GM18526 (cell line): Measurements from ENCODE around the gene ARHGAP6.

Experiments used
- POLR2A ChIP-seq: IDR thresholded peaks from 3 replicates; pipeline ENCODE4 v1.6.1; 2011; ENCODE audit not compliant: insufficient read length; ENCODE audit errors: extremely low read depth

Gene ARHGAP6

DNA sequence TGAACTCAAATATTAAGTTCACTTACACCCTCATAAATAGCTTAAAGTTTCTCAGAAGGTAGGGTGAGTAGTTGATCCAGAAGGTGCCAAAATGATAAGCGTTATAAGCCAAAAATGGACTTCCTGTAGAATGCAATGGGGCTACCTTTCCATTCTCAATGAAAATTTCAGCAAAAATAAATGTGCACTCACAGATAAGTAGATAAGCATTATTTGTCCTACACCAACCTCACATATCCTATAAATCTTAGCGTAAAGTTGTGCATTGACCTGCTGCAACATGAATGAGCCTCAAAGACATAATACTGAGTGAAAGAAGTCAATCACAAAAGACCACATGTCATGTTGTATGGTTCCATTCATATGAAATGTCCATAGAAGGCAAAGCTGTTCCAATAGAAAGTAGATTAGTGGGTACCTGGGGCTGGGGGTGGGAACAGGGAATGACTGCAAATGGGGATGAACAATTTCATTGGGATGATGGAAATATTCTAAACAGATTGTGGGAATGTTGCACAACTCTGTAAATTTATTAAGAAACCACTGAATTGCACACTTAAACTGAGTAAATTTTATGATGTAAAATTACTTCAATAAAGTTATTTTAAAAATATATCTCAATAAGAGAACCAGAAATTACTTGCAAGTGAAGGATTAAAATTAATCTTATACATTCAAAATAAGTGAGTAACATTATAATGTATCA, 271.6 kb downstream of the ARHGAP6 start:
- no peak for TF ChIP-seq POLR2A

GRCh38 chrX:11386812-11387211, 278.9 kb downstream of the ARHGAP6 start:
- no peak for TF ChIP-seq POLR2A

DNA sequence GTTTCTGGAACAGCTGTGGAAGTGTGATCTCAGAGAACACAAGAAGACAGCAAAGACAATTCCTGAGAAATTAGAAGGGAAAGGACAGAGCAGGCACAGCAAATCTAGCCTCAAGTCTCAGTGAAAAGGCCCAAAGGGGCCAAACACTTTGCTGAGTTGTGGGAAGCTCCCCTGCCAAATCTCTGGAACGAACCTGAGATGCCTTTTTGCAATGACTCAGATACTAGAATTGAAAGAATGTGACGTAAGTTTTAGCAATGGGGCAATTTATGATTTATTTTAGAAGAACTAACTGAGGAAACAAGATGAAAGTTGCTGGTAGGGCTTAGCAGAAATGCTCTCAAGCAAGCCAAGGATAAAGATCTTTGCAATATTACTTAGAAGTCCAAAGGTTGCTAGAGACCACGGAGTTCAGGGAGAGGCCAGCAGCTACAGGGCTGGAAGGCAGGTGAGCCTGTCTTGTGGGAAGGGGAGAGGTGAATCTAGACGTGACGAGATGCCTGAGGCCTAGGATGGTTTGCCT, 279.7 kb downstream of the ARHGAP6 start:
- no peak for TF ChIP-seq POLR2A

- TF ChIP-seq POLR2A: no peak
These were observed 282.8 kb downstream of the ARHGAP6 start for GRCh38 chrX:11382930-11383329.

GRCh38 chrX:11381464-11381863, 284.3 kb downstream of the ARHGAP6 start:
- no peak for TF ChIP-seq POLR2A

DNA sequence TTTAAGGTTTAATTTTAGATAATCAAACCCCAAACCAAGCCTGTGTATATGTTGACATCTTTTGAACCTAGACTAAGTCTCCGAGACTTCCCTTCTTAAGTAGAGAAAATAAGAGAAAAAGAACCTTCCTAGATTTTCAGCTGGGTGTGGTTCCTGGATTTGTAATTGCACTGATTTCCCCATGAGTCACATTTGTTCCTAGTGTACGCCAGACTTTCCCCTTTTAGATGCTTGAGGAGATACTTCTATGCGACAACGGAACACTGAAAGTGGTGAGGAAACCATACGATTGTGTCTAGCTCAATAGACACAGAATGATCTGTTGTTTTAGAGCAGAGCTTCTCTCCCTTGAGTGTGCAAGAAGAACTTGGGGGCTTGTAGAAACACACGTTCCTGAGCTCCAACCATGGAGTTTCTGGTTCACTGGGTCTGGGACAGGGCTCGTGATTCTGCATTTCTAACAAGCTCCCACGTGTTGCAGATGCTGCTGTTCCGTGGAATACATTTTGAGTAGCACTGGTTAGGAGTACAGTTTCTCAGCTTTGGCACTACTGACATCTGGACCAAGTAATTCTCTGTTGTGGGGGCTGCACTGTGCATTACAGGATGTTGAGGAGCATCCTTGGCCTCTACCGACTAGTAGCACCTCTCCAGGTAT, 285.4 kb downstream of the ARHGAP6 start:
- no peak for TF ChIP-seq POLR2A

DNA sequence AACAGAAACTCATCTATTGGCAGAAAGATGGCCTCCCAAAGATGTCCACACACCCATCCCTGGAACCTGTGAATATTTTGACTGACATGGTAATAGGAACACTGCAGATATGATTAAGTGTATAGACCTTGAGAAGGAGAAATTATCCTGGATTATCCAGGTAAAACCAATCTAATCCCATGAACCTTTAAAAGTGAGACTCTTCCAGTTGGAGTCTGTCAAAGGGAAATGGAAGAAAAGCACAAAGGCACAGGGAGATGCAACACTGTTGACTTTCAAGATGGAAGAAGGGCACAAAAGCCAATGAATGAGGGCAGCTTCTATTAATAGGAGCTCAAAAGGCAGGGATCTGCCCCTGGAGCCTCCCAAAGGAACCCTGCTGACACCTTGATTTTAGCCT, 289.6 kb downstream of the ARHGAP6 start:
- TF ChIP-seq POLR2A: no peak

- TF ChIP-seq POLR2A: no peak
These were observed 290.1 kb downstream of the ARHGAP6 start for GRCh38 chrX:11375614-11376119.

- no peak for TF ChIP-seq POLR2A
These were observed 291.1 kb downstream of the ARHGAP6 start for GRCh38 chrX:11374570-11374969.

GRCh38 chrX:11371106-11371505, 294.6 kb downstream of the ARHGAP6 start:
- no peak for TF ChIP-seq POLR2A

DNA sequence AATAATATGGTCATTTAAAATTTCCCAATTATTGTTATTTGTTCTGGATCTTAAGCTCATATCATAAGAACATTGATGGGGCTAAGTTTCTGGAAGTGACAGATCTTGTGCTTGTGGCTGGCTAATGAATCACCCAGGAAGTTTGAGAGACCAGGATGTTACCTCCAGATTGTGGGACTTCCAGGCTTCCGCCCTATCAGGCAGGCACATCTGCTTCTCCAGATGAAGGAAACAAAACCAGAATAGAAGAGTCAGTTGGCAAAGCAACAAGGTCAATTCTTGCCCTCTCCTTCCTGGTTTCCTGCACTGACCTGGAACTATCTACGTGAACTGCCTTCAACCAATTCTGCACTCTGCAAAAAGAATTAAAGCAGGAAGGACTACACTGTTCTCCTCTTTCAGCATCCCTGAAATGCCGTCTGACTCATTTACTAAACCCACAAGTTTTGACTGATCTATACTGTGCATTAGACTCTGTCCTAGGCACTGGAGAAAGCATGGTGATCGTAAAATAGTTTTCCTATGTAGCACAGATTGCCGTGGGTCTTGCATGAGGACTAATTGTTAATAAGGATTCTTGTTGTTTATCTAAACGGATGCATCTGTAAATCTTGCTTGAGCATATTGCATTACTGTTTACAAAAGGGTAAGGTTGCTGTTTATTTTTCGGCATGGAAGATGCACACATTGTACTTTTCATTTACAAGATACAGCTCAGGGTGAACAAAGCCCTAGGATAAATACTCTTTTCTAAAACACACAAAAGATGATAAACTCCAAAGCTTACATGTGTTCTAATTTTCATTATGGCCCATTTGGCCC, 297.9 kb downstream of the ARHGAP6 start:
- no peak for TF ChIP-seq POLR2A

DNA sequence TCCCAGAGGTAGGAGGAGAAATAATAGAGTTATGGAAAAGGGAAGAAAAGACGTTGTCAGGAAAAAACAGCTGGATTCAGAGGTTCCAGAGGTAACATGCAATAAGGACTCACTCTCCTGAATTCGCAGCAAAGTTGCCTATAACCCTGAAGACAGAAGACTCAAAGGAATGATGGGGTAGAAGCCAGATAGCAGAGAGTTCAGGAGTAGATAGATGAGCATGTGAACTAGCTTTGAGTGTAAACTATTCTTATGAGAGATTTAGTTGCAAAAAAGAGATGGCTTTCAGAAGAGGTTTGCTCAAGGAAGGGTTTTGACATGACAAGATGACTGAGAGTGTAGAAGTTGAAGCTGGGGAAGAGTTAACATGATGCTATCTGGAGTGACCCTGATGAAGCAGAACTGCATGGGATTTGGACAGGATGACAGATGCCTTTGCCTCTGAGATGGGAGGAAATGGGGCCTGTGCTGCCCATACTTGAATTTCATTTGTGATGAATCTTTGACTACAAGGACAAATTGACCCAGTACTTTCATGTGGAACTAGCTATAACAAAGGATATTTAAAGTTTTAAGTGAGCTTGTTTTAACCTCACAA, 298.6 kb downstream of the ARHGAP6 start:
- no peak for TF ChIP-seq POLR2A

GRCh38 chrX:11365426-11365825, 300.3 kb downstream of the ARHGAP6 start:
- no peak for TF ChIP-seq POLR2A

GRCh38 chrX:11364835-11365234, 300.9 kb downstream of the ARHGAP6 start:
- no peak for TF ChIP-seq POLR2A

- TF ChIP-seq POLR2A: no peak
These were observed 302.6 kb downstream of the ARHGAP6 start for GRCh38 chrX:11363069-11363594.
